ENCODE results near the gene CARD11. TPM values are rescaled to one million over a fixed set of nuclear protein-coding genes. Genes with fewer than 3 reads are reported as not detected.
A peak's percentile ranks its signal among the peaks of the same experiment; 100 is the strongest.

CARD11 gene
- total and polyA plus RNA-seq, 2 experiments from 2014 or later, result 17.7 to 29.0 TPM

- TF ChIP-seq ZNF462 (CRISPR knock-in tag; IDR thresholded peaks at IDR 0.05) (peak; percentile 99), STAT1 (IDR thresholded peaks at IDR 0.05; ENCODE audit: unreplicated experiment) (no peak), EZH2 (IDR thresholded peaks at IDR 0.05; ENCODE audit: low read depth, unreplicated experiment) (no peak), POLR2AphosphoS5 (IDR thresholded peaks at IDR 0.05; ENCODE audit: low read depth) (peak; percentile 99)
Measured at GRCh38 chr7:2873686-2874551, 169.7 kb downstream of the CARD11 start (continued).

GRCh38 chr7:2873146-2873545 lies 170.5 kb downstream of the CARD11 start:
- no peak overlapping the region for H3K4me2 ChIP-seq
- H3K79me2 ChIP-seq (replicated peaks; ENCODE audit: insufficient read depth), result no peaks in the 10 kb centered on the region
- no peaks in the 10 kb centered on the region for H3K27me3 ChIP-seq (ENCODE audit: insufficient read depth)
- H3K36me3 ChIP-seq (ENCODE audit: insufficient read depth), result no peaks in the 10 kb centered on the region
- H4K20me1 ChIP-seq (replicated peaks; ENCODE audit: insufficient read depth), result no peaks in the 10 kb centered on the region
- no peak for ATAC-seq
- no peaks in the 10 kb centered on the region for H3K9me3 Mint-ChIP-seq
- no peaks in the 10 kb centered on the region for H3K9me2 ChIP-seq (ENCODE audit: insufficient read depth)
- no peak for DNase-seq (ENCODE audit: low spot score)
- peak overlapping the region; percentile 100; the same call in 1 of the 2 replicates for H3K27ac Mint-ChIP-seq
- H2AFZ ChIP-seq, result 0 out of 2 replicates have a peak overlapping the region, but pooled peaks have one; percentile 38
- TF ChIP-seq EZH2 (IDR thresholded peaks at IDR 0.05; ENCODE audit: low read depth, unreplicated experiment) (no peak), EZH2phosphoT487 (IDR thresholded peaks at IDR 0.05; ENCODE audit: unreplicated experiment) (no peak), NANOG (IDR thresholded peaks at IDR 0.05; ENCODE audit: borderline replicate concordance) (no peak)
- 0 out of 2 replicates have a peak, but pooled peaks cover under 1% of the 10 kb centered on the region for H3F3A ChIP-seq (replicated peaks; ENCODE audit: low read depth)
- no peaks in the 10 kb centered on the region for H3K36me3 Mint-ChIP-seq (ENCODE audit: low read depth)
- peaks cover 4% of the 10 kb centered on the region; the same call in 1 of the 2 replicates for H3K4me1 ChIP-seq (ENCODE audit: insufficient read depth)
- H3K27ac ChIP-seq (ENCODE audit: low read depth), result 0 out of 2 replicates have a peak overlapping the region, but pooled peaks have one; percentile 39
- peaks cover 24% of the 10 kb centered on the region for H3K4me1 Mint-ChIP-seq
- no peak overlapping the region for H3K4me3 Mint-ChIP-seq
- H3K4me3 ChIP-seq, result no peak overlapping the region
- H3K27me3 Mint-ChIP-seq (ENCODE audit: insufficient read depth, low read depth, poor library complexity), result peaks cover 8% of the 10 kb centered on the region
